Stimulated activated CD4-positive, alpha-beta T cell treated with anti-CD3 and anti-CD28 coated beads, Interleukin-1b, Interleukin-23, amount 100 ng/mL, for 24 hours (primary cell): ENCODE data around the gene FBN3.
"Not testable (repeated sequence)": the region's sequence is repeated elsewhere in the genome, so short reads cannot be mapped to it uniquely, and the experiment has no call there.

Experiments used
- DNase-seq, 4 experiments: peaks; one replicate each; pipeline ENCODE4 v3.0.0-alpha.2; 2020; ENCODE audit warnings: low read depth in 4 of 4, low spot score in 1 of 4

Gene FBN3

GRCh38 chr19:8064911-8065874 is 84.2 kb downstream of the FBN3 start:
- no peak for DNase-seq

- no peak for DNase-seq
These were observed 91.7 kb downstream of the FBN3 start for GRCh38 chr19:8057545-8058270.

- no peak for DNase-seq
These were observed 92.9 kb downstream of the FBN3 start for GRCh38 chr19:8056533-8056932.

DNA sequence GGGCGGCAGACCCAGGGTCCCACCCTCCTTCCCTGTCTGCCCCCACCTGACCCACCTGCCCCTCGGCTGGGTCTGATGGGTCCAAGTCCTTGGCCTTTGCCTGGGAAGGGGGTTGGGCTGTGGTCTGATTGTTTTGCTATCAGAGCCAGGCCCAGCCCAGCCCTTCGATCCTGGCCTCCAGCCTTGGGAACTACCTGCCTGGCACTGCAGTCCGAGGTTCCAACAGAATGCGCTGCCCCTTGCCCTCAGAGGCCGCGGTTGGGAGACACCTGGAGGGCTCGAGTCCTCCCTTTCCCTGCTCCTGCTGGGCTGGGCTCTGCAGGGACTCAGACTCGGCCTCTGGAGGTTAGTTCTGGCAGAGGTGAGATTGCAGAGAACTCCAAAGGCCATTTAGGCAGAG is 95.2 kb downstream of the FBN3 start:
- DNase-seq, result no peak

DNA sequence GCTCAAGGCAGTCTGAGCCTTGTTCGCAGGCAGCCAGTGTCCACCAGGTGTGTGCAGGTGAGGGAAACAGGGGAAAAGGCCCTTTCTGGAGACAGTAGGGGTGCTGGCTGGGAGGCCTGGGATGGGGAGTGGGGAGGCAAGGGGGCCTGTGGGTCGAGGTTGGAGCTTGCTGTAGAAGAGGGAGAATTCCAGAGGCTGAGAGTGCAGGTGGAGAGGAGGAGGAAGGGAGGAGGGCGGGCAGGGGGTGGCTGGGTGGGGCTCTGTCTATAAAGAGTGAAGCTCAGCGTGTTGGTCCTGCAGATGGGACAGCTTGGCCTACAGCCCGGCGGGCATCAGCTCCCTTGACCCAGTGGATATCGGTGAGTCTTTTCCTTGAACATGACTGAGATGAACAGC is 96.9 kb downstream of the FBN3 start, which contains the start of gene CCL25:
CCL25 (plus strand) TSS at position 297 of the 396 bp plus-strand sequence. CDS start 290 bp downstream, outside the sequence.
- DNase-seq, result no peak

GRCh38 chr19:8050274-8051096 is 98.9 kb downstream of the FBN3 start:
- peak; percentile 75 to 92 (median 88) for DNase-seq

- no peak for DNase-seq
These were observed 102.7 kb downstream of the FBN3 start for GRCh38 chr19:8046569-8047165.

GRCh38 chr19:8045872-8046568 is 103.4 kb downstream of the FBN3 start:
- DNase-seq, result no peak

DNA sequence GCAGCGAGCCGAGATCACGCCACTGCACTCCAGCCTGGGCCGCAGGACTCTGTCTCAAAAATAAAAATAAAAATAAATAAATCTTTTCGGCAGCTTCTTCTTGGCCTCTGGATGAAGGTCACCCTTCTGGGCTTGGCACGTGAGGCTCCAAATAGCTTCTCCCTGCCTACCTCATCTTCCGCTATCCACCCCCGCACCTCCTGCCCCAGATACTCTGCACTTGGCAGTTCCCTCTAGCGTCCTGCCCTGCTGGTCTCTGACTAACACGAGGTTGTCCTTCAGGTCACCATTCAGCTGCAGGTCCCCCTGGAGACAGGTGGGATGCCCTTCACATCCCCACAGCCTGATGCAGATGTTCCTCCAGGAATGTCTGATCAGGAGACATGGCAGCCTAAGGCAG is 105.4 kb downstream of the FBN3 start:
- DNase-seq, result no peak

DNA sequence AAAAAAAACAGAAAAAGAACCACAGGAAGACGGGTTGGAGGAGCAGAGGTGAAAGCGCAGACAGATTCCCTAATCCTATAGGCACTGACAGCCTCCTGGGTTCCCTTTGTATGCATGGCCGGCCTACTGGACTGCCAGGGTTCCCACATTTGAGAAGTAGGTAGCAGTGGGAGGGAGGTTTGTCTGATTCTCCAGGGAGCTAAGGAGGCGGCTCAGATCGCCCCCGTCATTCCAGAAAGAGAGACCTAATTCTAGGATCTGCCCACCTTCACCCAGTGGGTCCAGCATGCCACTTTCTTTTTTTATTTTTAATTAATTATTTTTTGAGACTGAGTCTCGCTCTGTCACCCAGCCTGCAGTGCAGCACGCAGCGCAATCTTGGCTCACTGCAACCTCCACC is 106.5 kb downstream of the FBN3 start:
- no peak for DNase-seq

- no peak for DNase-seq
These were observed 107.9 kb downstream of the FBN3 start for GRCh38 chr19:8041531-8041931.

- no peak for DNase-seq
These were observed 110.2 kb downstream of the FBN3 start for GRCh38 chr19:8039231-8039630.

DNA sequence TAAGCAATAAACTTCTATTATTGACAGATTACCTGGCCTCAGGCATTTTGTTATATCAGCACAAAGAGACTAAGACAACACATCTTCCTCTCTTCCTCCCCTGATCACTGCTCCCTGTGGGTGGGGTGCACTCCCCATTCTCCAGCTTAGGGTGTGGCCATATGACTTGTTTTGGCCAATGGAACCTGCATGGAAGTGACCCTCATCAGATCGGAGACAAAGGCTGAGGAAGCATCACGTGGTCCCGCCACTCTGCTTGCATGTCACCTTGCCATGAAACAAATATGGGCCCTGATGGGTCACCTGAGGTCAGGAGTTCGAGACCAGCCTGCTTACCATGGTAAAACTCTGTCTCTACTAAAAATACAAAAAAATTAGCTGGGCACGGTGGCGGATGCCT is 110.6 kb downstream of the FBN3 start:
- DNase-seq, result no peak

- no peak for DNase-seq
These were observed 112.8 kb downstream of the FBN3 start for GRCh38 chr19:8036434-8037099.

DNA sequence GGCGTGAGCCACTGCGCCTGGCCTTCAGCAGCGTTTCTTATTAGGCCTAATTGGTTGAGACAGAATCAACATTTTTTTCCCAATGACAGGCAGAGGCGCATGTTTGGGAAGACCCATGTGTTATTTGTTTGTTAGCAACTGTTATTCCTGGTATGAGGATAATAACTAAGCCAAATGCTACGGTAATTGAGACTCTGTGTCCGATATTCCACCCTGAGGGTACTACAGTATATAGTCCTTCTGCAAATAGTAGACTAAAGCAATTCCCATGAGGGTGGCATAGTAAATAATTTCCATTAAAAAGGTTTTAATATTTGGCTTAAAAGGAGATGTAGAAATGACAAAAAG is 115.2 kb downstream of the FBN3 start:
- DNase-seq, result no peak

GRCh38 chr19:8033287-8034177 is 115.9 kb downstream of the FBN3 start:
- DNase-seq, result not testable (repeated sequence)

DNA sequence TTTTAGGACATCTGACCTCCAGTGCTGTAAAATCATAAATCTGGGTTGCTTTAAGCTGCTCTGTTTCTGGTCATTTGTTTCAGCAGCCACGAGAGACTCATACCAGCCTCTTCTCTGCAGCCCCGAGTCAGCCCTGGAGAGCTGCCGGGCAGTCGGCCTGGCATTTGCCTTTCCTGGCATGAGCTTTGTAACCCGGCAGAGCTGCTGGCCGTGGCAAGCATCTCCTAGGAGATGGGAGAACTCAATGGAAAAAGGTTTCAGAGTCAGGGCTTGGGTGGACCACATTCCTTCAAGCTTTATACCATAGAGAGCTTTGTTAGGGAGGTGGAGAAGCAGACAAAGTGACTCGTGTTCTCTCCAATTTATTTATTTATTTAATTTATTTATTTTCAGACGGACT is 118.4 kb downstream of the FBN3 start:
- no peak for DNase-seq

DNA sequence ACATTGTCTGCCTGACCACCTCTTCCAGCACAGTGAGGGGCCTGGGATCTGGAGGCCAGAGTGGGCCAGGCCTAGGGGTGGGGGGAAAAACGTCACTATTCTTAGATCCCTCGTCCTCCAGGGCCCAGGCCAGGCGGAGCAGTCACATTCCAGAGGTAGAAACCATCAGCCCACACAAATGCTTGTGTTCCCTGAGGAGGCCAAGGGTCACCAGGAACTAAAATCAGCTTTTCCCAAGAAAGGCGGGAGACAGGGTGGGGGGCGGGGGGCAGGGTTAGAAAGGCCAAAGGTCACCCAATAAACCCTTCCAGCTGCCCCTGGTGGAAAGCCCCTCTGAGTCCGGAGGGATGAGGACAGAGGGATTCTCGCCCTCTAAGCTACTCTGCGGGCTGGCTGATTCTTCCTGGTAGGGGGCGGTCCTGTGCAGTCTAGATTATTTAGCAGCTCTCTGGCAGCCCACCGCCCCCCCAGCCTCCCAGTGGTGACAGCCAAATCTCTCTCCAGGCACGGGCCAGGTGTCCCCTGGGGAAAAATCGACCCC is 120.4 kb downstream of the FBN3 start:
- DNase-seq, result no peak

GRCh38 chr19:8025316-8025715 is 124.1 kb downstream of the FBN3 start:
- no peak for DNase-seq
